ENCODE results near the gene TMEM72. TPM values are rescaled to one million over a fixed set of nuclear protein-coding genes. Genes with fewer than 3 reads are reported as not detected.

Gene TMEM72
- total RNA-seq, 2 donors from 2014 or later = 1.6 TPM; not detected in 1

DNA sequence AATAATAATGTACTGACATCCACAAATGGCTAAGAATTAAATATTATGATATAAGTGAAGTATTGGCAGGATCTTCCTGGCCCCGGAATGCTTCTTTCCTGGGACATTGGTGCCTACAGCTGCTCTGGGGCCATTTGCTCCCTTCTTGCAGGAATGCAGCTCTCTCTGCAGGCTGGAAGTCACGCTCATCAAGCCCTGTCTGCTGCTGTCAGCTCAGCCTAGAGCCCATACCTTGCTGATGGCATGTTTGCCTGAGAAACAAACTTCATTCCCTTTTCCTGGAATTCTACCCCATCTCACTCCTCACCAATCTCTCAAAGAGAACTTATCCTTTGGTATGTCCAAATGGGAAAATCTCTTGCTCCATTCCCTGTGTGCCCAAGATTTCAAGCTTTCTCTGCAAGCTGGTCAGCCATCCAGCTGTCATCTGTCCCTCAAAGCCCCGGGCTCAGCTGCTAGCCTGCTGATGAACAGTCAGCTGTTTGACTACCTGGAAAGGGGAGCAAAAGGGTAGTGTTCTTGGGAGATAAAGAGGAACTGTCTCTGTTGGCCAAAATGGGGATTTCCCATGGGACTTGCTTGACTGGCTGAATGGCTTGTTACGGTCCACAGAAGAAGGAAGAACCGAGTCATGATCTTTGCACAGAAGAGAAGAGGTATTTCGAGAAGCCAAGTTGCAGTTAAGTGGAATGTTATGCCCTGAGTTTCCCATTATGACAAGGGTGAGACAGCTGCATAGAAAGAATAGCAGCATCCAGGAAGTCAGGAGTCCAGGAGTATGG is 36.4 kb downstream of the TMEM72 start:
- no peaks in the 10 kb centered on the region for H3K9me3 ChIP-seq
- no peaks in the 10 kb centered on the region for H3K4me1 ChIP-seq (replicated peaks)
- DNase-seq (ENCODE audit: low spot score) = no peak
- no peaks in the 10 kb centered on the region for H3K36me3 ChIP-seq
- intact Hi-C loops (cut with DNase I) = no loop called here
- WGBS = 72% methylated on average over 6 of the region's 6 CpGs
- TF ChIP-seq, protein P1, sequence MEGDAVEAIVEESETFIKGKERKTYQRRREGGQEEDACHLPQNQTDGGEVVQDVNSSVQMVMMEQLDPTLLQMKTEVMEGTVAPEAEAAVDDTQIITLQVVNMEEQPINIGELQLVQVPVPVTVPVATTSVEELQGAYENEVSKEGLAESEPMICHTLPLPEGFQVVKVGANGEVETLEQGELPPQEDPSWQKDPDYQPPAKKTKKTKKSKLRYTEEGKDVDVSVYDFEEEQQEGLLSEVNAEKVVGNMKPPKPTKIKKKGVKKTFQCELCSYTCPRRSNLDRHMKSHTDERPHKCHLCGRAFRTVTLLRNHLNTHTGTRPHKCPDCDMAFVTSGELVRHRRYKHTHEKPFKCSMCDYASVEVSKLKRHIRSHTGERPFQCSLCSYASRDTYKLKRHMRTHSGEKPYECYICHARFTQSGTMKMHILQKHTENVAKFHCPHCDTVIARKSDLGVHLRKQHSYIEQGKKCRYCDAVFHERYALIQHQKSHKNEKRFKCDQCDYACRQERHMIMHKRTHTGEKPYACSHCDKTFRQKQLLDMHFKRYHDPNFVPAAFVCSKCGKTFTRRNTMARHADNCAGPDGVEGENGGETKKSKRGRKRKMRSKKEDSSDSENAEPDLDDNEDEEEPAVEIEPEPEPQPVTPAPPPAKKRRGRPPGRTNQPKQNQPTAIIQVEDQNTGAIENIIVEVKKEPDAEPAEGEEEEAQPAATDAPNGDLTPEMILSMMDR (IDR thresholded peaks at IDR 0.05) = no peak
- no peak for TF ChIP-seq POLR2A (IDR thresholded peaks at IDR 0.05)
- TF ChIP-seq POLR2AphosphoS5 (IDR thresholded peaks at IDR 0.05) = no peak
- no peaks in the 10 kb centered on the region for H3K27me3 ChIP-seq (replicated peaks; ENCODE audit: insufficient read depth)
- H3K27ac ChIP-seq = no peak overlapping the region
- no peak overlapping the region for H3K4me3 ChIP-seq

DNA sequence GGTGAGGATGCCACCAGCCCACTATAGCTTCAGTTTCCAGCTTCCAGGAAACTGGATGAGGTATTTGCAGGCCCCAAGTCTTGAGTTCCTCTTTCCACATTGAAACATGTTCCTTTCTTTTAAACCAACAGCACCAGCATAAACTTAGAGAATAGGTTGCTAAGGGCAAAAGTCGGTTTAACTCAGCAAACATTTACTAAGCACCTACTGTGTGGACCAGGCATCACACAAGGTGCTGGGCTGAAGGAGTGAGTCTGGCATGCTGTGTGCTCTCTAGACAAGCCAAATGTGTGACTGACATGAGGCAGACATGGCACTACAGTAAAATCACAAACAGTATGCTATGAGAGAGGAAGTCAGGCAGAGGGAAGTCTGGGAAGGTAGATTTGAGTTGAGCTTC is 37.5 kb downstream of the TMEM72 start:
- Histone ChIP-seq H3K4me3 (no peak overlapping the region), H3K4me1 (replicated peaks) (no peaks in the 10 kb centered on the region), H3K27me3 (replicated peaks; ENCODE audit: insufficient read depth) (no peaks in the 10 kb centered on the region), H3K27ac (no peak overlapping the region), H3K36me3 (no peaks in the 10 kb centered on the region), H3K9me3 (no peaks in the 10 kb centered on the region)
- DNase-seq (ENCODE audit: low spot score) = no peak
- 89% methylated on average over 1 of the region's 1 CpG for WGBS
- intact Hi-C loops (cut with DNase I) = no loop called here
- no peak for TF ChIP-seq POLR2AphosphoS5 (IDR thresholded peaks at IDR 0.05)
- no peak for TF ChIP-seq POLR2A (IDR thresholded peaks at IDR 0.05)
- TF ChIP-seq, protein P1 (IDR thresholded peaks at IDR 0.05) = no peak

DNA sequence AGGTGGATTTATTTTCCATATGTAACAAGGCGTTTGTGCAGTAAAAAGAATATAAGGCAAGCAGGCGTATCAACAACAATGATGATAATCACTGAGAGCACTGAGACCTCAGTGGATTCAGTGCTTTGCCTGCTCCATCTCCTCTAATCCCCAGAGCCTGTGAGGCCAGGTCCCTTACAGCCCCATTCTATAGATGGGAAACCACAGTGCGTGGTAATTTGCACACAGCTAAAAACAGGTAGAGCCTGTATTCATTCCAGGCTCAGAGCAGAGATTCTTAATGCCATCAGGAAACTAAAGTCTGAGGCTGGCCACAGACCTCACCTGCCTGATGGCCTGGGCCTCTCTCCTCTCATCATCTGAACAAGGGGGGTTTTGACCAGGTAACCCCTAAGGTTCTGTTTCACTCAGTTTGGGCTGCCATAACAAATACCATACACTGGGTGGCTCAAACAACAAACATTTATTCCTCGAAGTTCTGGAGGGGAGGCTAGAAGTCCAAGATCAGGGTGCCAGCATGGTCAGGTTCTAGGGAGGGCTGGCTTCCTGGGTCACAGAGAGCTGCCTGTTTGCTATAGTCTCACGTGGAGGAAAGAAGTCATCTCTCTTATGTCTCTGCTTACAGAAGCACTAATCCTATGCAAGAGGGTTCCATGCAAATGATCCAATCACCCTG is 38.1 kb downstream of the TMEM72 start:
- no peak for TF ChIP-seq POLR2AphosphoS5 (IDR thresholded peaks at IDR 0.05)
- no peak for TF ChIP-seq POLR2A (IDR thresholded peaks at IDR 0.05)
- TF ChIP-seq, protein P1 (IDR thresholded peaks at IDR 0.05) = no peak
- H3K4me3 ChIP-seq = no peak overlapping the region
- 80% methylated on average over 5 of the region's 5 CpGs for WGBS
- no peaks in the 10 kb centered on the region for H3K27me3 ChIP-seq (replicated peaks; ENCODE audit: insufficient read depth)
- DNase-seq (ENCODE audit: low spot score) = no peak
- H3K36me3 ChIP-seq = no peaks in the 10 kb centered on the region
- no peak overlapping the region for H3K27ac ChIP-seq
- H3K9me3 ChIP-seq = no peaks in the 10 kb centered on the region
- intact Hi-C loops (cut with DNase I) = no loop called here
- H3K4me1 ChIP-seq (replicated peaks) = no peaks in the 10 kb centered on the region

DNA sequence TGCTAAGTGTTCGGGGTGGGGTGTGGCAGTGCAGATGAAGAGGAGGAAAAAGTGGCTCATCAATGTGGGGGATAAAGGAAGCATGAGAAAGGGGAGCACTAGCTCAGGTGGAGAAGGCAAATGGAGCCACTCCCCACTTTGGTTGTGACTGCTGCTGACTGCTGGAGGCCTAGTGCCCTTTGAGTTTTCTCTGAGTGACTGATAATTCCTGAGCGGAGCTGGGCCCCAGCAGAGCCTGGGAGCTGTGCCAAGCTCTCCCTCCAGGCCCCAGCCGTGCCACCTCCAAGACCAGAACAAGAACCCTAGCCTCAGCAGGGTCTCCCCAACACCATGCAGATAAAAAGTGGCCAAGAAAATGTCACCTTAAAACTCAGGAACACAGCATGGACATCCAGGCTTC is 38.8 kb downstream of the TMEM72 start:
- DNase-seq (ENCODE audit: low spot score) = no peak
- TF ChIP-seq, protein P1 (IDR thresholded peaks at IDR 0.05) = no peak
- TF ChIP-seq POLR2A (IDR thresholded peaks at IDR 0.05) (no peak), POLR2AphosphoS5 (IDR thresholded peaks at IDR 0.05) (no peak)
- no peaks in the 10 kb centered on the region for H3K4me1 ChIP-seq (replicated peaks)
- WGBS = 73% methylated on average over 3 of the region's 3 CpGs
- intact Hi-C loops (cut with DNase I) = loop anchor here (10.0 kb wide), 1 partner anchor 565 kb away; the partner anchor contains the start of gene CXCL12
- no peak overlapping the region for H3K4me3 ChIP-seq
- H3K9me3 ChIP-seq = no peaks in the 10 kb centered on the region
- H3K27ac ChIP-seq = no peak overlapping the region
- no peaks in the 10 kb centered on the region for H3K36me3 ChIP-seq
- H3K27me3 ChIP-seq (replicated peaks; ENCODE audit: insufficient read depth) = no peaks in the 10 kb centered on the region
